SK-N-SH treated with all-trans-retinoic acid at 6 μM for 48 hours (cell line): ENCODE measurements around the gene THRB.

Experiments
- ARNTL ChIP-seq: fragments of 450-650 bp; formaldehyde crosslinking; IDR thresholded peaks from 2 replicates; pipeline ENCODE4 v1.5.0; 2020; ENCODE audit warnings: low read depth, mild to moderate bottlenecking, moderate library complexity, borderline replicate concordance
- CREB5 ChIP-seq: fragments of 250-450 bp; sonication (Bioruptor Pico); IDR thresholded peaks from 2 replicates; pipeline ENCODE4 v1.5.1; 2020; ENCODE audit warnings: low read depth, mild to moderate bottlenecking, moderate library complexity
- CSRNP3 ChIP-seq: fragments of 250-450 bp; sonication (Bioruptor Pico); IDR thresholded peaks from 2 replicates; pipeline ENCODE4 v1.5.1; 2021; ENCODE audit warnings: mild to moderate bottlenecking, moderate library complexity
- GLIS3 ChIP-seq: fragments of 250-450 bp; sonication (Bioruptor Pico); IDR thresholded peaks from 2 replicates; pipeline ENCODE4 v1.5.0; 2020; ENCODE audit warnings: mild to moderate bottlenecking, moderate library complexity
- OSR1 ChIP-seq: fragments of 250-450 bp; sonication (Bioruptor Pico); IDR thresholded peaks from 2 replicates; pipeline ENCODE4 v1.8.0; 2022; ENCODE audit warnings: moderate library complexity, mild to moderate bottlenecking, inconsistent platforms
- PATZ1 ChIP-seq: fragments of 250-450 bp; sonication (Bioruptor Pico); IDR thresholded peaks from 2 replicates; pipeline ENCODE4 v1.8.0; 2020; ENCODE audit warnings: mild to moderate bottlenecking, moderate library complexity, borderline replicate concordance
- POU6F1 ChIP-seq: fragments of 250-450 bp; sonication (Bioruptor Pico); IDR thresholded peaks from 2 replicates; pipeline ENCODE4 v1.8.0; 2021; ENCODE audit warnings: low read depth, mild to moderate bottlenecking, moderate library complexity, borderline replicate concordance
- PPARA ChIP-seq: fragments of 250-450 bp; sonication (Bioruptor Pico); IDR thresholded peaks from 2 replicates; pipeline ENCODE4 v1.5.0; 2020; ENCODE audit warnings: mild to moderate bottlenecking, borderline replicate concordance
- RARB ChIP-seq: fragments of 250-450 bp; sonication (Bioruptor Pico); IDR thresholded peaks from 2 replicates; pipeline ENCODE4 v1.8.0; 2021; ENCODE audit warnings: mild to moderate bottlenecking, moderate library complexity
- ZC3H10 ChIP-seq: fragments of 250-450 bp; sonication (Bioruptor Pico); IDR thresholded peaks from 2 replicates; pipeline ENCODE4 v1.5.1; 2021; ENCODE audit warnings: mild to moderate bottlenecking, moderate library complexity
- ZFP30 ChIP-seq: fragments of 450-650 bp; formaldehyde crosslinking; IDR thresholded peaks from 2 replicates; pipeline ENCODE4 v1.5.0; 2022; ENCODE audit warnings: mild to moderate bottlenecking, moderate library complexity
- ZNF565 ChIP-seq: fragments of 450-650 bp; formaldehyde crosslinking; conservative IDR thresholded peaks from 2 replicates; pipeline ENCODE4 v1.5.0; 2020; ENCODE audit warnings: low read depth, mild to moderate bottlenecking, moderate library complexity

GRCh38 chr3:24259901-24260512, 234.6 kb downstream of the THRB start:
- no peak for TF ChIP-seq ZFP30 (CRISPR knock-in tag)
- no peak for TF ChIP-seq CREB5
- TF ChIP-seq PATZ1, result no peak
- no peak for TF ChIP-seq PPARA (CRISPR knock-in tag)
- TF ChIP-seq ZNF565 (CRISPR knock-in tag), result no peak
- no peak for TF ChIP-seq RARB
- no peak for TF ChIP-seq ARNTL (CRISPR knock-in tag)
- TF ChIP-seq CSRNP3, result no peak
- no peak for TF ChIP-seq ZC3H10 (CRISPR knock-in tag)
- no peak for TF ChIP-seq OSR1 (CRISPR knock-in tag)
- no peak for TF ChIP-seq GLIS3 (CRISPR knock-in tag)
- TF ChIP-seq POU6F1 (CRISPR knock-in tag), result no peak
